Measurements from ENCODE around the gene UBE2F.

Gene UBE2F, protein sequence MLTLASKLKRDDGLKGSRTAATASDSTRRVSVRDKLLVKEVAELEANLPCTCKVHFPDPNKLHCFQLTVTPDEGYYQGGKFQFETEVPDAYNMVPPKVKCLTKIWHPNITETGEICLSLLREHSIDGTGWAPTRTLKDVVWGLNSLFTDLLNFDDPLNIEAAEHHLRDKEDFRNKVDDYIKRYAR

DNA sequence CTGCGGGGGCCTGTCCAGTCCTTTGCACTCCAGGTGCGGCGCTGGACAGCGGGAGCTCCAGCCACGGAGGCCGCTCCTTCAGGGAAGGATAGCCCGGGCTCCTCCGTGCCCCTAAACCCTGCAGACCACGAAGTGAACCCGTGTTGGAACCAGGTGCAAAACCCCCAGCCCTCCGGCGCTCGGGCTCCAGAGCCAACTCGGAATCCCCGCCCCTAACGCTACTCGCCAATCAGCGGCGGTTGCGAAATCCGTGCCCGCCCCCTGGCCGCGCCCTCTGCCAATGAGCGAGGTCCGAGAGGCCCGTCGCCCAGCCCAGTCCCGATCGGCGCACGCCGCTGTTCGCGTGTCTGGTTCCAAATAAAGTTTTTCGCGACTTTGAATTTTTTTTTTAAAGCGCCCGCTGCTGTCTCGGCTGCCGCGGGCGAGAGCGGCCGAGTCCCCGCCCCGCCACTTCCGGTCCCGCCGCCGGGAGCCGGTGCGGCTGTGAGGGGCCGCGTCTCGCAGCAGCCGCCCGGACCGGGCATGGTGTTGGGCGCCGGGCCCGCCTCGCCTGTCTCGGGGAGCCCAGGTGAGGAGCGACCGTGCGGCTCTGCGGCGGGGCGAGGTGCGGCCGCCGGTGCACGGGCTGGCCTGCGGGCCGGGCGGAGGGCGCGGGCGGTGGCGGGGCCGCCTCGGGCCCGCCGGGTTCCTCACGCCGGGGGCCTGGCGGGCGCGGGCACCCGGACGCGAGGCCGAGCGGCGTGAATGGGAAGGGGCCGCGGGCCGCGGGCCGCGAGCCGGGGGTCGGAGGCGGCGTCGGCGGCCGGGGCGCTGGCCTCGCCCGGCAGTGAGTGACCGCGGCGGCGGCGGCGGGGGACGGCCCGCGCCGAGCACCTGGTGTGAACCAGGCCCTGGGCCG is at the start of gene UBE2F:
UBE2F (plus strand) TSS at position 450 of the 898 bp plus-strand sequence. CDS start 6,094 bp downstream, outside the sequence.
- peak; percentile 97 for DNase-seq

DNA sequence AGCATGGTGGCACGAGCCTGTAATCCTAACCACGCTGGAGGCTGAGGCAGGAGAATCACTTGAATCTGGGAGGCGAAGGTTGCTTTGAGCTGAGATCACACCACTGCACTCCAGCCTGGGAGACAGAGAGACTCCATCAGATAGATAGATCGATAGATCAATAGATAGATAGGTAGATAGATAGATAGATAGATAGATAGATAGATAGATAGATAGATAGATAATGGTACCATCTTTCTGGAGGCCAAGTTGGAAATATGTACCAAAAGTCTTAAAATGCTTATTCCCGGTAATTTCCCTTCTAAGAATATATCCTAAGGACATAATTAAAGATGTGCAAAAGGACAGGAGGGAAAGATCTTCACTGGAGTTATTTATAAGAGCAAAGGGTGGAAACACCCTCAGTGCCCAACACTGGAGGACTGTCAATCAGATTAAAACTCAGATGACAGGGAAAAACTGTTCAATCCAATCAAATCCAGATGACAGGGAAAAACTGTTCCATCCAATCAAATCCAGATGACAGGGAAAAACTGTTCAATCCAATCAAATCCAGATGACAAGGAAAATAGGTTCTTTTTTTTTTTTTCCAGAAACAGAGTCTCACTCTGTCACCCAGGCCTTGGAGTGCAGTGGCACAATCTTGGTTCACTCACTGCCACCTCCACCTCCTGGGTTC is 49.0 kb upstream of the UBE2F start:
- DNase-seq = no peak

DNA sequence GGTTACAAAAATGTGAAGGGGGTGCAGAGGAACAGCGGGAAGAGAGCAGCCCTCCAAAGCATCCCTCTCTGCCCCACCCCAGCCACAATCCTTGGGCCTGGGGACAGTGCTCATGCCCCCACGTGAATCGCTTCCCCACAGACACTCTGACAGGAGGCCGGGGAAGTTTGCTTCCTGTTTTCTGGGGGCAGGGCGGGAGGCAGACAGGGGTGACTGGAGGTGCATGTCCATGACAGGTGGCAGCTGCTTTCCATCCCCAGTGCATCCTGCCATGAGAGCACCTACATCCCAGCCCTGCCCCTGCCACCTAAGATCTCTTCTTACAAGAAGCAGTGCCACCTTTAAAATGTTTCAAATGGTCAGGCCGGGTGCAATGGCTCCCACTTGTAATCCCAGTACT is 47.2 kb upstream of the UBE2F start:
- no peak for DNase-seq

DNA sequence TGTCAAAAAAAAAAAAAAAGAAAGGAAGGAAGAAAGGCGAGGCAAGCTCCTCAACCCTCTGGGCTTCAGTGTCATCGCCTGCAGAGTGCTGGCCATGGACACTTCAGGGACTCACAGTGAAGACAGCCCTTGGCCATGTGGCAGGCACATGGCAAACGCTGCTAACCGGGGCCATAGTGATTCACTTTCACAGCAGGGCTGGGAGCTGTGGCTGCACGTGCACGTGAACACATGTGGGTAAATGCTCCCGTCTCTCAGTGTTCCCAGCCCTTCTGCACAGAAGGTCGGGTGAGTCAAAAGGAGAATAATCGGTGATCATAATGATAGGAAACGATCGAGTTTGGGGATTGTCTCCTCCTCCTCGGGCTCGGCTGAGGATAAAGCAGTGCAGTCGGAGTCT is 46.1 kb upstream of the UBE2F start:
- no peak for DNase-seq

DNA sequence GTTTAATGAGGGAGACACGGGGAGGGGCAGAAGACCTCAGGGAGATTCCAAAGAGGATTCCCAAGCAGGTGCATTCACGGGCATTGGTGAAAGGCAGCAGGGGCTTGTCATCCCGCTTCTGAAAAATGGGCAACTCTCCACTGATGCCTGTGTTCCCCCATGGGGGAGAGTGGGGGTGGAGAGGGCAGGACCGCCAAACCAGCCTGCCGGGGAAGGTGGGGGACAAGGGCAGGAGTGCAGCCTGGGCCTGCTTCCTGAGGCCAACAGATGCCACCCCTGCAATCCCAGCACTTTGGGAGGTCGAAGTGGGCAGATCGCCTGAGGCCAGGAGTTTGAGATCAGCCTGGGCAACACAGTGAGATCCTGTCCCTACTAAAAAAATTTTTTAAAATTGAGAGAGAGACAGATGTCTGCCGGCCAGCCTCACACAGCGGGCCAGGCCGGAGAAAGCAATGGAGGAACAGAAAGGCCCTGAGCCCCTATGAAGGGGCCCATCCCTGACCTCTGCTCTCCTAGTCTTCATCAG is 44.8 kb upstream of the UBE2F start:
- no peak for DNase-seq

DNA sequence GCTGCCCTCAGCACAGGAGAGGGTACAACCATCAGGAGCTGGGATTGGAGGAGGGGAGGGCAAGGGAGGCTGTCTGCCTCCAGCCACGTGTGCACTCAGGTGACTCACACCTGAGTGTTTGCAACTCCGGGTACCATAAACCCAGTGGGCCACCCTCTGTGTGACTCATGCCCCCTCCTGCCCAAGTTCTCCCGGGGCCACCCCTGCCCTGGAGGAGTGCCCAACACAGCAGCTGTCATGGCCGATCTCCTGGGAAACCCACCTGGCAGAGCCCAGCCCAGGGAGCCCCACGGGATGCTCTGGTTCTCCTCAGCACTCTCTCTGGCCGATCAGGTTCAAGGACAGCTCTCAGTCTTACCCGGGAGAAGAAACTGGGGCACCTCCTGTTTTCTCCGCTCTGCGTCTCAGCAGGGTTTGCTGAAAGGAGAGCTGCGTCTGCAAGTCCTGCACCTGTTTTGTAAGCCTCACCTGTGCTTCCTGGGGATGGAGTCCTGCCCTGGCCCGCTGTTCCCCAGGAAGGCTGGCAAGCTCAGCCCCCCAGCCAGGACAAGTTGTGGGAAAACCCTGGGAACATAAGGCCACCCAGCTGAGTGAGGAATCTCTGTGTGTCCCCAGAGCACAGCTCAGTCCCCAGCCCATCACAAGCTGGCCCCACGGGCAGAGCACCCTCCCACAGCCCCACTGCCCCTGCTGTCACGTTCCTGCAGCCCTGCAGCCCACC is 44.0 kb upstream of the UBE2F start:
- DNase-seq = no peak

DNA sequence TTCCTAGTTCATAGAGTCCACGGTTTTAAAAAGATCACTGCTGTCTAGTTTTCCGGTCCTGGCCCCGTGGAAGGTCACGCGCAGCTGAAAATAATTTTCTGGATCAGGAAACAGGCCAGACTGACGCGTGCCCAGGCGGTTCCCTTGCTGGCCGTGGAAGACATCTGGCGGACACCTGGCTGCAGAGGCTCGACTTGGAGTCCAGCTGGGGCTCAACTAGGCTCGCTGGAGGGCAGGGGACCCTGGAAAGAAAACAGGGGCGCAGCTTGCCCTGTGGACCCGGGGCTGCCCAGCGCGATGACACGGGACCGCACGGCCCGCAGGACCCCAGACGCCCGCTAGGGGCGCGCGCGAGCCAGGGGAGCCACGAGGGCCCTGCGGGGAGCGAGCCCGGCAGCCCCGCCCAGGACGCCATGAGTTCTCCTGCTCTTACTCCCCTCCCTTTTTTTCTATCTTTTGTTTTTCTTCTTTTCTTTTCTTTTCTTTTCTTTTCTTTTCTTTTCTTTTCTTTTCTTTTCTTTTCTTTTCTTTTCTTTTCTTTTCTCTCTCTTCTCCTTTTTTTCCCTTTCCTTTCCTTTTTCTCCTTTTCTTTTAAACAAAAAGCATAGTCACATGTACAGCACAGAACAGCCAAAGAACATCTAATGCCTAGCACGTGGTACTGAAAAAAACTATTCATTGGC is 43.2 kb upstream of the UBE2F start:
- DNase-seq = peak; percentile 73

DNA sequence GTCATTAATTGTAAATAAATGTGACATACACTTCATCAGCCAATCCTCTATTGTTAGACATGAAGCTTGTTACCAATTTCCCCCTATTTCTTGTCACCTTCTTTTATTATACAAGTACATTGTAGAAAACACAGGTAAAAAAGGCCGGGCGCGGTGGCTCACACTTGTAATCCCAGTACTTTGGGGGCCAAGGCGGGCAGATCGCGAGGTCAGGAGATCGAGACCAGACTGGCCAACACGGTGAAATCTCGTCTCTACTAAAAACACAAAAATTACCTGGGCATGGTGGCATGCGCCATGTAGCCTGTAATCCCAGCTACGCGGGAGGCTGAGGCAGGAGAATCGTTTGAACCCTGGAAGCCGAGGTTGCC is 42.7 kb upstream of the UBE2F start:
- no peak for DNase-seq

DNA sequence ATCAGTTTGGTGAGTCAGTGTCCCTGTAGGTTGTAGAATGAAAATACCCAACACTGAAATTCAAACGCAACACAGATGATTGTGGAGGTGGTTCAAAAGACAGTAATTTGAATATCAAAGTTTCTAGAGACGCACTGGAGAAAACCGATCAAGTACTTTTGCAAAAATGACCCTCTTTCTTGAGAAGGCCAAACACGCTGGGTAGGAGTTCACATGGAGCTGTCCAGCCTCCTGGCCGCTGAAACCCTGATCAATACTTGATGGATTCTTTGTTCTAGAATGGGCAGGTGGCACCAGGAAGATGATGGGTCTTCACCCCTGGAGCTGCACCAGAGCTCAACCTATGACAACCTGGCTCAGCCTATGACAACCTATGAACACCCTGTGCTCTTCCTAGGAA is 39.7 kb upstream of the UBE2F start:
- no peak for DNase-seq

DNA sequence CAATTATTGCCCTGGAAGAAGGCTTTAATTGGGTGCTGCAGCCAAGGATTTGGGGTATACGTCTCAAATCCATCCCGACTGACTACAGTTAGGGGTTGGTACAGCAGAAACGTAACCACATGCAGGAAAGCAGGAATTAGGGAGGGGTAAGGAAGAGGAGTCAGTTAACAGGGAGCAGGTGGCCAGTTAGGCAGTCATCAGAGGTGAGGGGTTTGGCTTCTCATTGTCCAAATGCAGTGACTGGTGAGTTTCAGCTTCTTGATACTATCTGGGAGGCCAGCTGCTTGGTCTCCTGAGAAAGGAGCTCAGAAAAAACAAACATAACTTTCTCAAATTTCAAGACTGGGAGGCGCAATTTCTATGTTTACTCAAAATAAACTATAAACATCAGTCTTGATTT is 38.8 kb upstream of the UBE2F start:
- no peak for DNase-seq

DNA sequence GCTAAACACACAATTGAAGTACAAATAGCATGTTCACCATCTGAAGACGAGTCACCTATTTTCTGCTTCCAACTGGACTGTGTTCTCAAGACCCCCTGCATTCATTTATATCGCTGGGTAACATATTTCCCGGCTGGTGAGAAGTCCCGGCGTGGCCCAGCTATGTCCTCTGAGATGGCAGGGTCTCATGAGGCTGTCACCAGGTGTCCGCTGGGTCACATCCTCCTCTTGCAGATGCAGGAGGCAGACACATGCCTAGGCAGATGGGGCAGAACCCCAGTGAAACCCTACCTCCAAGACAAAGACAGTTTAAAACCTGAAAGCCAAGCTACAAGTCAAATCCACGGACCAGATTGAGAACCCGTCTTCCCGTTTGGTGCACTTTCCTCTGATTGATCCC is 36.8 kb upstream of the UBE2F start:
- no peak for DNase-seq

DNA sequence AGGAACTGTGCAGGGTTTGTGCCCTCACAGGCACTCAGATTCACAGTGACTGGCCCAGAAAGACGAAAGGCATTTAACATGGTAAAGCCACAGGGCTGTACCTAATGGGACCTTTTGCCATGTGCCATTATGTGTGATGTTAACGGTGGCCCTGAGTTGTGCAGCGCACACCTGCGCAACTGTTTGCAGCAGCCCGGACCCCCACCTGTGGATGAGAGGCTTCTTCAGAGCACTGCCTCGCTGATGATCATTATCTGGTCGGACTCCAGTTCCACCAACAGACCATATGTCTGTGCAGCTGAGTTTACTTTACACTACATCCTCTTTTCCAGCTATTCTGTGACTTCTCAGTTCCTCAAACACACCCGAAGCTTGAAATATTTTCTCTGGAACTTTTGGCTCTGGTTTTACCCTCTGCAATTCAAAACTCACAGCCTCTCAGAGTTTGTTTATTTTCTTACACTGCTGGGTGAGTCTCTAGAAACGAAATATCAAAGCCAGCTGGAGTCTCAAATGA is 35.6 kb upstream of the UBE2F start:
- no peak for DNase-seq

DNA sequence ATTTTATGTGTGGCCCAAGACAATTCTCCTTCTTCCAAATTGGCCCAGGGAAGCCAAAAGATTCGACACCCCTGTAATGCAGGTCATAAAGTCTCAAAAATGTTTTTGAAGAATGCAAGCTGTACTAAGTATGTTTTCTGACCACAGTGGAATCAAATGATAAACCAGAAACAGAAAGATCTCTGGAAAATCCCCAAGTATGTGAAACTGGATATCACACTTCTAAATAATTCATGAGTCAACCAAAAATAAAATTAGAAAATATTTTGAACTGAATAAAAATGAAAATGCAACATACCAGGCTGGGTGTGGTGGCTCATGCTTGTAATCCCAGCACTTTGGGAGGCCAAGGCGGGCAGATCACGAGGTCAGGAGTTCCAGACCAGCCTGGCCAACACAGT is 34.1 kb upstream of the UBE2F start:
- no peak for DNase-seq

DNA sequence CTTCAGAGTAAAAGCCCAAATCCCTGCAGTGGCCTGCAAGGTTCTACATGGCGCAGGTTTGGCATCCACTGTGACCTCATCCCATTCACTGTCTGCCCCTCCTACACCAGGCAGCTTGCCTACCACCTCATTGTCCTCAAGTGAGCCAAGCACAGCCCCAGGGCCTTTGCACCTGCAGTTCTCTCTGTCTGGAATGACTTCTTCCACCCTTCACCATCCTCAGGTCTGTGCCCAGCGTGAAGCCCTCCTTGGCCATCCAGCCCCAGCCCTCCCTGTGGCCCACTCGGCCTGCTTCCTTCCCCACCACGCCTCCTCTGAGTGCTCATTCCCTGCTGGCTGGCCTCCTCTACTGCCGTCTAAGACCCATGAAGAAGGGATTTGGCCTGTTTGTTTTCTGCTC is 32.6 kb upstream of the UBE2F start:
- DNase-seq = no peak

DNA sequence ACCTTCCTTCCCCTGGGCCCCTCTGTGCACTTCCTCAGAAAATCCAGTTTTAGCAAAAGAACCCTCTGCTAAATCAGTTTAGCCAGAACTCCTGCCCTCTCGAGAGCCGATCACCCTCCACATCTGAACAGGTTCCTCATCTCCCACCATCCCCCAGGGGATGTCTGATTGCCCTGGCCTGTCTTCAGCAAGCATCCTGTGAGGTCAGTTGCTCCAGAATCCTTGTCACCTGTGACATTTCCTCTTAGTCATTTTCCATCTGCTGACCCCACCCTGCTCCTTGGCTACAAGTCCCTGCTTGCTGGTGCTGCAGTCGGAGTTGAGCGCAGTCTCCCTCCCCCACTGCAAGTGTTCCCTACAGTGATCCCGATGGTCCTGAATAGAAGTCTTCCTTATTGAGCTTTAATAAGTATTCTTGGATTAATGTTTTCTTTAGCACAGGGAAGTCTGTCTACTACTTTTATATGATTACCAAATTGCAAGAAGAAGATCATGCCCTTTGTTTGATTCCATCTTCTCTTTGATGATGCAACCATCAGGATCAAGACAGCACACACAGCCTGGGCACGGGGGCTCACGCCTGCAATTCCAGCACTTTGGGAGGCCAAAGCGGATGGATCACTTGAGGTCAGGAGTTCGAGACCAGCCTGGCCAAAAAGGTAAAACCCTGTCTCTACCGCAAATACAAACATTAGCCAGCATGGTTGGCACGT is 30.9 kb upstream of the UBE2F start:
- DNase-seq = no peak

DNA sequence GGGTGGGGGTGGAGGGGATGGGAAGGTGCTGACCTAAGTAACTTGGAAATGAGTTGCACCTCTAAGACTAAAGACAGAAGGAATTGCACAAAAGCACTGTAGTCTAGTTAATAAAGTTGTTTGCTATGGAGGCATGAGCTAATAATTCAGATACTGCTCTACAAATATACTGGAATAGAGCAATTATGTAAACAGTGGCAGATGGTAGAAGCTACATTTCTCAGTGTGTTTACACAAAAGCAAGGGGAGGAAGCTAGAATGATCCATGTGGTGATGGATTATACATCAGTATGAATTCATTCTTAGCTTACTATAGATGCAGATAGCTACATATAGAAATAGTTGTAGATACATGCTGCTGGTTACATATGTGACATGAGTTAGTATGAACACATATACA is 27.6 kb upstream of the UBE2F start:
- no peak for DNase-seq

DNA sequence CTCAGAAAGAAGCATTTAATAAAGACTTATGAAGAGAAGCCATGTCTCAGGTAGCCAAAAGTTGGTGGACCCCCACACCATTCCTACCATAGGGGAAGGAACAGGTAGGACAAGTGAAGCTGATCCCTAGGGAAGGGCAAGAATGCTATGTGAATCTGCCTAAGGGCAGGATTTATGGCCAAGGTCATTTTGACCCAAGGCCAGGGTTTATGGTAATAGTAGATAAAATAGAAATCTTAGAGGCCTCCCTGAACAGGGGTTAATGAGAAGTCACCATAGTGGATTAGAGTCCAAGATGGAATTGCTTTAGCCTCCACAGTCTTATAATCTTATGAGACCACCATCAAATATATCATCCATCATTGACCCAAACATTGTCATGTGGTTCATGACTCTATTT is 26.0 kb upstream of the UBE2F start:
- DNase-seq = no peak

DNA sequence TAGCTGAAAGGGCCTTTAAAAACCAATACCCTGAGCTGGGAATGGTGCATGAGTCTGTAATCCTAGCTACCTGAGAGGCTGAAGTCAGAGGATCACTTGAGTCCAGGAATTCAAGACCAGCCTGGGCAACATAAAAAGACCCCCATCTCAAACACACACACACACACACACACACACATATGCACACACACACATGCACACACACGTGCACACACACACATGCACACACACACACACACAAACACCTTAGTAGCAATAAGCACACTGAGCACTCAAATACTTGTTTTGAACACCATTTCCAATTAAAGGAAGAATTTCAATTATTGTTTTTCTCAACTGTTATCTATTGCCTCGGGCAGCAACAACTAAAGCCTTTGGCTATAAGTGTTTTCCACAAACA is 25.6 kb upstream of the UBE2F start:
- no peak for DNase-seq

DNA sequence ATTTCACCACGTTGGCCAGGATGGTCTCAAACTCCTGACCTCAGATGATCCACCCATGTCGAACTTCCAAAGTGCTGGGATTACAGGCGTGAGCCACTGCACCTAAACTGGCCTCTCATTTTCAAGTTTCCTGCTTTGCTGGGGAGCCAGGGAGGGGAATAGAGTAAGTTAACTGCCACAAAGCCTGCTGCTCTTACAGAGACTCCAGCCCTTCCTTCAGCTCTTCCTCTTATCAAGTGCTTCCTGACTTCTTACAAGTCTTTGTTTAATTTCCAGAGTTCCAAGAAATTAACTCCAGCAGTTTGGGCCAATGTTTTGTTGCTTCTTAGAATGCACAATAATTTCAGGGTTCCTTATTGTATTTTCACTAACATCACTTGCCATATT is 24.3 kb upstream of the UBE2F start:
- DNase-seq = no peak

DNA sequence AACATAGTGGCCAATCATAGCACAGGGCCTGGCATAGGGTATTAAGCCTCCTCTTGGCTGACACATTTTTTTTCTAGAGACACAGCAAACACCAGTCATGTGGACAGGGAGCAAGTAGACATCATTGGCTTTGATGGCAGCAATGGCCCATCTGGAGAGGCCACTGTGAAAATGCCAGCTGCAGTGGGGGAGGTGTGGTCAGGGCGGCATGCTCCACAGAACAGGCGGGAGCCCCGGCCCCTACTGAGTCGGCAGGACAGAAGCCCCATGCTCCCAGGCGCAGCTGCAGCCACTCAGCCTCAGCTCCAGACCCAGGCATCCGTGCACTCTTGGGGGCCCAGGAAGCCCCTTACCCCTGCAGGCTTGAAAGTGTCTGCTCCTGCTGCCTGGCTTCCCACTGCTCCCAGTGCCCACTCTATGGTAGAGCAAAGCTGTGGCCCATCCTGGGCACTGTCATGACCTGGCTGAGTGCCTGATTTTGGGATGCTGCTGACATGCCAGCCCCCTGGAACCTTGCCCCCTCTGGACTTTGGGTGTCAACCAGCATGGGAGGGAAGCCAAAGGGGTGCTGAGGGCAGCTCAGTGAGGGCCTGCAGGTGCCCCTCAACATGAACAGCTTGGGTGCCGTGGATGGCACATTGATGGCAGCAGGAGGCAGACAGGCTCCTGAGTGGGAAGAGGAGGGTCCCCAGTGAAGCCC is 23.3 kb upstream of the UBE2F start:
- no peak for DNase-seq

DNA sequence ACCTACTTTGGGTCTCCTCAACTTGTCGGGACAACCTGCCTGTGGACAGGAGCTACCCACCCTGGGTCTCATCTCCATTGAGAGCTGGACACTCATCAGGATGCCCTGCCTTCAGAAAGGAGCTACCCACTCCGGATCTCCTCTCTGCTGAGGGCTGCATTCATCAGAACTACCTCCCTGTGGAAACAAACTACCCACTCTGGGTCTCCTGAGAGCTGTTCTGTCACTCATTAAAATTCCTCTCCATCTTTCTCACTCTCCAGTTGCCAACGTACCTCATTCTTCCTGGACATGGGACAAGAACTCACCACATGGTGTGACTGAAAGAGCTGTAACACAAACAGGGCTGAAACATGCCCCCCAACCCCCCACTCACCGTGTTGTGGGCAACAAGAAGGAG is 22.5 kb upstream of the UBE2F start:
- DNase-seq = no peak

Measured in stimulated activated naive CD4-positive, alpha-beta T cell treated with Interleukin-2 at 50 U/mL for 16 hours (primary cell).